Diencephalon (tissue), 1 donor: Measurements from ENCODE around the gene PLET1. TPM values are rescaled to one million over a fixed set of nuclear protein-coding genes. Genes with fewer than 3 reads are reported as not detected.

Source experiments
- small RNA-seq: library from RNA; depleted of rRNA; stranded (forward); fragments of <200 nt; gene quantifications from one replicate; pipeline ENCODE3, GENCODE V24; 2014
- total RNA-seq: library from RNA; depleted of rRNA; stranded (reverse); fragments of >200 nt; gene quantifications from one replicate; pipeline ENCODE4 v1.2.3, GENCODE V29; 2014

PLET1 gene
- not detected for total RNA-seq

DNA sequence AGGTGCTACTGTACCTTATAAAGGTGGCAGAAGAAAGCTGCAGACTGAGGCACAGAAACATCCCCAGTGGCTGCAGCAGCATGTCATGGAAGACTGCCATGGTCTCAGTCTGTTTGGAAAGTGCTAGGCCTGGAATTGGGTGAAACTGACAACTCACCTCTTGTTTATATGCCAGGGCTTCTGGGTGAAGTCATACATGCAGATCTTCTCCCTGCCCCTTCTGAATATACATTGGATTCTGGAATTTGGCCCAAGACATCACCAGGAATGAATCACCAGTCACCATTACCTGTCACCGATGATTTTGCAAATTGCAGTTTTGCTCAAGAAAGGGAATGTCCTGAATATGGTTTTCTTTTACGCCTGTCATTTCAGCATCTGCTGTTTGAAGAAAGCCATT is at the start of gene PLET1:
PLET1 (minus strand) TSS at position 371 of the 400 bp plus-strand sequence; CDS start at position 100, 271 bp downstream.

GRCh38 chr11:112226062-112226830 is 34.4 kb downstream of the PLET1 start, which contains the start of gene PTS:
Gene PTS (plus strand): TSS chr11:112226428. CDS start chr11:112226444, 16 bp downstream.

Small RNA genes lying within 50 kb of the gene (small RNA-seq; reads per million reads assigned to genes)
- not detected for gene MRPS36P4

Other genes starting within 250 kb of the PLET1 start
- gene DLAT, start 235.5 kb downstream of the PLET1 start, total RNA-seq = 67.1 TPM
- gene PIH1D2, start 186.8 kb downstream of the PLET1 start, total RNA-seq = 7.2 TPM
- 39.0 TPM for gene NKAPD1, start 186.6 kb downstream of the PLET1 start, total RNA-seq
- 55.1 TPM for gene TIMM8B, start 174.1 kb downstream of the PLET1 start, total RNA-seq
- gene SDHD, start 174.0 kb downstream of the PLET1 start, total RNA-seq = 62.5 TPM
- 1.8 TPM for gene IL18, start 96.8 kb downstream of the PLET1 start, total RNA-seq
- gene TEX12, start 93.5 kb downstream of the PLET1 start, total RNA-seq = 1.8 TPM
- gene BCO2, start 85.3 kb downstream of the PLET1 start, total RNA-seq = 21.0 TPM
- gene PTS, start 34.4 kb downstream of the PLET1 start, total RNA-seq = 53.1 TPM